Loucy (cell line): Measurements from ENCODE around the gene FIGN.

Source experiments
- EZH2phosphoT487 ChIP-seq: fragments of 200-600 bp; IDR thresholded peaks from 2 replicates; pipeline ENCODE4 v1.6.1; 2018; ENCODE audit warnings: antibody characterized with exemption, mild to moderate bottlenecking, moderate library complexity, borderline replicate concordance
- TF ChIP-seq, protein P1 (sequence below): fragments of 200-600 bp; sonication (generic); conservative IDR thresholded peaks from 2 replicates; pipeline ENCODE4 v1.5.1; 2014; ENCODE audit warnings: mild to moderate bottlenecking, antibody characterized with exemption, low read length

DNA sequence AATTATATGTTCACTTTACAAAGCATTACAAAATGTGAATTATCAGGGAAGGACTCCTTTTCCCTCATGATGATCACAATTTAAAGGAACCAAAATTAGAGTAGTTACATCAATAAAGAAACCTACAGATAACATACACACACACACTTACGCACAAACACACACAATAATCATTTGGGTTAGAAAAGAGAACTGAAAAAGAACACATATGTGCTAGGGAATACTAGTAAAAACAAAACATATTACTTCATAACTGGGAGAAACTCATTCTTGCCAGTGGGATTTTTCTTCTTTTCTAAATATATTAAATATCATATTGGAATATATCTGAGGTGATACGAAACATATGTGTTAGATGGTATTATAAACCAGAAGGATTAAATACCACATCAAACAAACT lies 42.3 kb downstream of the FIGN start:
- TF ChIP-seq, protein P1, sequence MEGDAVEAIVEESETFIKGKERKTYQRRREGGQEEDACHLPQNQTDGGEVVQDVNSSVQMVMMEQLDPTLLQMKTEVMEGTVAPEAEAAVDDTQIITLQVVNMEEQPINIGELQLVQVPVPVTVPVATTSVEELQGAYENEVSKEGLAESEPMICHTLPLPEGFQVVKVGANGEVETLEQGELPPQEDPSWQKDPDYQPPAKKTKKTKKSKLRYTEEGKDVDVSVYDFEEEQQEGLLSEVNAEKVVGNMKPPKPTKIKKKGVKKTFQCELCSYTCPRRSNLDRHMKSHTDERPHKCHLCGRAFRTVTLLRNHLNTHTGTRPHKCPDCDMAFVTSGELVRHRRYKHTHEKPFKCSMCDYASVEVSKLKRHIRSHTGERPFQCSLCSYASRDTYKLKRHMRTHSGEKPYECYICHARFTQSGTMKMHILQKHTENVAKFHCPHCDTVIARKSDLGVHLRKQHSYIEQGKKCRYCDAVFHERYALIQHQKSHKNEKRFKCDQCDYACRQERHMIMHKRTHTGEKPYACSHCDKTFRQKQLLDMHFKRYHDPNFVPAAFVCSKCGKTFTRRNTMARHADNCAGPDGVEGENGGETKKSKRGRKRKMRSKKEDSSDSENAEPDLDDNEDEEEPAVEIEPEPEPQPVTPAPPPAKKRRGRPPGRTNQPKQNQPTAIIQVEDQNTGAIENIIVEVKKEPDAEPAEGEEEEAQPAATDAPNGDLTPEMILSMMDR, result no peak
- no peak for TF ChIP-seq EZH2phosphoT487
